GM23248 (cell line): ENCODE results near the gene DISP2. TPM values are rescaled to one million over a fixed set of nuclear protein-coding genes. Genes with fewer than 3 reads are reported as not detected.

ENCODE experiments used
- DNase-seq: peaks from one replicate; pipeline ENCODE4 v3.0.0-alpha.2; 2015
- H2AFZ ChIP-seq: fragments of 200-600 bp; sonication (generic); 2 replicates; pipeline ENCODE4 v1.6.1; 2016; ENCODE audit warnings: antibody characterized with exemption
- H3F3A ChIP-seq: fragments of 200-600 bp; sonication (generic); 2 replicates; pipeline ENCODE4 v1.6.1; 2016; ENCODE audit warnings: mild to moderate bottlenecking, antibody characterized with exemption, mixed run types; ENCODE audit not compliant: insufficient read depth
- H3K27ac ChIP-seq: fragments of 200-600 bp; sonication (generic); 2 replicates; pipeline ENCODE4 v1.5.1; 2016; ENCODE audit warnings: mild to moderate bottlenecking
- H3K27me3 ChIP-seq: fragments of 200-600 bp; sonication (generic); replicated peaks from 2 replicates; pipeline ENCODE4 v1.6.1; 2016; ENCODE audit warnings: mild to moderate bottlenecking; ENCODE audit not compliant: insufficient read depth
- H3K36me3 ChIP-seq: fragments of 200-600 bp; sonication (generic); 2 replicates; pipeline ENCODE4 v1.6.1; 2016; ENCODE audit warnings: low read depth, mild to moderate bottlenecking
- H3K4me1 ChIP-seq: fragments of 200-600 bp; sonication (generic); 2 replicates; pipeline ENCODE4 v1.6.1; 2016; ENCODE audit warnings: mild to moderate bottlenecking; ENCODE audit not compliant: insufficient read depth
- H3K4me2 ChIP-seq: fragments of 200-600 bp; sonication (generic); one replicate; pipeline ENCODE4 v1.6.1; 2016; ENCODE audit warnings: mild to moderate bottlenecking; ENCODE audit not compliant: unreplicated experiment
- H3K4me3 ChIP-seq: fragments of 200-600 bp; sonication (generic); 2 replicates; pipeline ENCODE4 v1.5.1; 2016; ENCODE audit warnings: mild to moderate bottlenecking
- H3K79me2 ChIP-seq: fragments of 200-600 bp; sonication (generic); 2 replicates; pipeline ENCODE4 v1.6.1; 2016; ENCODE audit warnings: mild to moderate bottlenecking; ENCODE audit not compliant: insufficient read depth
- H3K9ac ChIP-seq: fragments of 200-600 bp; sonication (generic); 2 replicates; pipeline ENCODE4 v1.6.1; 2016; ENCODE audit warnings: mild to moderate bottlenecking
- H3K9me2 ChIP-seq: fragments of 200-600 bp; sonication (generic); 2 replicates; pipeline ENCODE4 v1.6.1; 2016; ENCODE audit warnings: mixed run types, mild to moderate bottlenecking, moderate library complexity; ENCODE audit not compliant: insufficient read depth
- H3K9me3 ChIP-seq: fragments of 200-600 bp; sonication (generic); one replicate; pipeline ENCODE4 v1.6.1; 2017; ENCODE audit warnings: low read depth
- H4K20me1 ChIP-seq: fragments of 200-600 bp; sonication (generic); 2 replicates; pipeline ENCODE4 v1.6.0; 2016; ENCODE audit not compliant: insufficient read depth
- EZH2 ChIP-seq: fragments of 200-600 bp; sonication (generic); IDR thresholded peaks from 2 replicates; pipeline ENCODE4 v1.6.1; 2018; ENCODE audit warnings: antibody characterized with exemption, mild to moderate bottlenecking; ENCODE audit not compliant: insufficient read depth, poor library complexity, severe bottlenecking
- EZH2phosphoT487 ChIP-seq: fragments of 200-600 bp; sonication (generic); IDR thresholded peaks from 2 replicates; pipeline ENCODE4 v1.6.1; 2018; ENCODE audit warnings: antibody characterized with exemption, moderate library complexity, mild to moderate bottlenecking, low read depth; ENCODE audit not compliant: insufficient read depth
- WGBS, 2 experiments: methylation state at CpG; one replicate each; pipeline ENCODE4 v1.1.6; 2015 to 2017; ENCODE audit warnings: low lambda C conversion rate in 2 of 2, low coverage in 1 of 2; ENCODE audit errors: missing lambda C conversion rate in 2 of 2; 5-methylcytosine and 5-hydroxymethylcytosine counted together
- in situ Hi-C: fragments of 300-500 bp; cut with MboI; formaldehyde crosslinking; loops from 2 replicates; pipeline ENCODE4 v1.15.0; 2020
- polyA plus RNA-seq: library from polyadenylated mRNA; unstranded; fragments of >200 nt; fragmentation: Nextera tagmentation; extraction: Ambion mirVana; gene quantifications from 2 replicates; pipeline ENCODE4 v1.2.1, GENCODE V29; 2016
- total RNA-seq: library from RNA; depleted of rRNA; stranded (reverse); fragments of >200 nt; shearing (Covaris generic); gene quantifications from 2 replicates; pipeline ENCODE4 v1.2.3, GENCODE V29; 2014

DISP2 gene
- total and polyA plus RNA-seq, 2 experiments from 2014 or later = 0.11 to 0.51 TPM

DNA sequence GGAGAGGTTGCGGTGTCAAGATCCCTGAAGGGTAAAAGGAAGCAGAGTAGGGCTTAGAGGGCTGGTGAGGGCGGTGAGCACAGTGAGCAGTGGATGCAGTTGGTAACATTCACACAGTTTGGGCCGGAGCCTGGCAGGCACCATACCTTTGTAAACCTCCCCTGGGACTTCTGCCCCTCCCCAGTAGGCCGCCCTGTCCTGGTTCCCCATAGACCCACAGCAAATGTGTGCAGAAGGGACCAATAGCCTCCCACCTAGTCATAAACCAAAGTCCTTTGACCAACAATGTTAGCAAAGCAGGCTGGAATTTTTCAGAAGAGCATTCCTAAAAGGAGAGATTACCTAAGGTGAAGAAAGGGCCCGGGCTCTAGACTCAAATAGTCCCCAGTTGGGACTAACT, 8.9 kb upstream of the DISP2 start:
- no peaks in the 10 kb centered on the region for H3K36me3 ChIP-seq
- in situ Hi-C loops = no loop called here
- WGBS, 2 experiments = 83 to 88% methylated on average over 5 of the region's 5 CpGs
- H2AFZ ChIP-seq = no peak overlapping the region
- H3F3A ChIP-seq = no peaks in the 10 kb centered on the region
- no peaks in the 10 kb centered on the region for H3K9me2 ChIP-seq
- TF ChIP-seq EZH2phosphoT487 = no peak
- TF ChIP-seq EZH2 = no peak
- no peak overlapping the region for H3K4me2 ChIP-seq
- no peaks in the 10 kb centered on the region for H3K9me3 ChIP-seq
- no peak overlapping the region for H3K27ac ChIP-seq
- H3K27me3 ChIP-seq = no peaks in the 10 kb centered on the region
- no peaks in the 10 kb centered on the region for H3K4me1 ChIP-seq
- no peak overlapping the region for H3K4me3 ChIP-seq
- H4K20me1 ChIP-seq = no peaks in the 10 kb centered on the region
- H3K79me2 ChIP-seq = no peaks in the 10 kb centered on the region
- DNase-seq = no peak
- H3K9ac ChIP-seq = no peak overlapping the region

DNA sequence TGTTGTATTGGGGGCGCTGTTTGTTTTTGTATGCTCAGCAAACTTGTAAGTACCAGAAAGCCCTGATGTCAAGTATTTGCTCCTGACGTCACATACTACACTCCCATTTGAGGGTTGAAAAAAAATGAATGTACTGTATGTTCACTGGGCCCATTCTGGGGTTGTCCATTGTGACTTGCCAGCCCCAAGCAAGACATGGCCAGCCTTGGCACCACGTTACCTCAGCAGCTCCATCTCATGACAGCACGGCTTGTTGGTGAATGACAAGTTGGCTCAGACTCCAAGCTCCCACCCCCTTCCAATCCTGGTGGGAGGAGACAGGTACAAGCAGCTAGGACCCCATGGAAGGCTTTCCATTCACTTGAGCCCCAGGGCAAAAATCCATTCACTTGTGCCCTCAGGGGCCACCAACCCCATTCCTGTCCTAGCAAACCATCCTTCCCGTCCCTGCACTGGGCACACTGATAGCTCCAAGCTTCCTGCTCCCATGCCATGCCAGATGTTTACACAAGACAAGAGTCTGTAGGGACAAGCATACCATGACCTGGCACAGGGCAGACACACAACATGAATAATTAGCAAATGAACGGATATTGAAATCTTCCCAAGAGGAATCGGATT, 5.6 kb upstream of the DISP2 start:
- no peak for TF ChIP-seq EZH2
- TF ChIP-seq EZH2phosphoT487 = no peak
- Histone ChIP-seq H4K20me1 (no peaks in the 10 kb centered on the region), H3K4me2 (no peak overlapping the region), H3K9me2 (no peaks in the 10 kb centered on the region), H3K79me2 (no peaks in the 10 kb centered on the region), H3F3A (no peaks in the 10 kb centered on the region), H3K9me3 (no peaks in the 10 kb centered on the region), H3K27ac (no peak overlapping the region), H3K36me3 (no peaks in the 10 kb centered on the region), H3K9ac (no peak overlapping the region), H3K27me3 (no peaks in the 10 kb centered on the region), H3K4me1 (no peaks in the 10 kb centered on the region), H2AFZ (no peak overlapping the region), H3K4me3 (no peak overlapping the region)
- DNase-seq = no peak
- in situ Hi-C loops = no loop called here
- WGBS, 2 experiments = 59 to 62% methylated on average over 7 of the region's 7 CpGs

DNA sequence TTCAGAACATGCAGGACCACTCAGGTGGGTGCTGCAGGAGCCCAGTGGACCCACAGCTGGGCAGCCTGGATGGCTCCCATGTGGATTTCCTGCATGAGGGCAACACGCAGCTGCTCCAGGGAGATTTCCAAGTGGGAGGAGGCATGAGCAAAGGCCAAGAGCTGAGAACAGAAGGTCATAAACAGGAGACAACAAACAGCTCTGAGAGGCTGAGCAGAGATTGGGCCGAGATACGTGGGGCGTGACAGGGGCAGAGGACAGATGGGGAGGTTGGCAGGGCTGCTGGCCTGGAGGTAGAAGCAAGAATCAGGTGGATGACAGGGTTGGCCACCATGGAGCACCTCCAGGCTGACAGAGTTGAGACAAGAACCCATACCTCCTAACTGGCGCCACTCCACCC, 4.3 kb upstream of the DISP2 start:
- no peaks in the 10 kb centered on the region for H3K79me2 ChIP-seq
- no peaks in the 10 kb centered on the region for H3K4me1 ChIP-seq
- no peak overlapping the region for H3K27ac ChIP-seq
- no peaks in the 10 kb centered on the region for H3K9me2 ChIP-seq
- TF ChIP-seq EZH2phosphoT487 (no peak), EZH2 (no peak)
- no peaks in the 10 kb centered on the region for H4K20me1 ChIP-seq
- WGBS, 2 experiments = 70 to 74% methylated on average over 5 of the region's 5 CpGs
- H3K27me3 ChIP-seq = no peaks in the 10 kb centered on the region
- no peak overlapping the region for H2AFZ ChIP-seq
- no peaks in the 10 kb centered on the region for H3K36me3 ChIP-seq
- no peak overlapping the region for H3K4me3 ChIP-seq
- no peak for DNase-seq
- no peak overlapping the region for H3K9ac ChIP-seq
- no peaks in the 10 kb centered on the region for H3K9me3 ChIP-seq
- H3F3A ChIP-seq = no peaks in the 10 kb centered on the region
- in situ Hi-C loops = no loop called here
- no peak overlapping the region for H3K4me2 ChIP-seq

DNA sequence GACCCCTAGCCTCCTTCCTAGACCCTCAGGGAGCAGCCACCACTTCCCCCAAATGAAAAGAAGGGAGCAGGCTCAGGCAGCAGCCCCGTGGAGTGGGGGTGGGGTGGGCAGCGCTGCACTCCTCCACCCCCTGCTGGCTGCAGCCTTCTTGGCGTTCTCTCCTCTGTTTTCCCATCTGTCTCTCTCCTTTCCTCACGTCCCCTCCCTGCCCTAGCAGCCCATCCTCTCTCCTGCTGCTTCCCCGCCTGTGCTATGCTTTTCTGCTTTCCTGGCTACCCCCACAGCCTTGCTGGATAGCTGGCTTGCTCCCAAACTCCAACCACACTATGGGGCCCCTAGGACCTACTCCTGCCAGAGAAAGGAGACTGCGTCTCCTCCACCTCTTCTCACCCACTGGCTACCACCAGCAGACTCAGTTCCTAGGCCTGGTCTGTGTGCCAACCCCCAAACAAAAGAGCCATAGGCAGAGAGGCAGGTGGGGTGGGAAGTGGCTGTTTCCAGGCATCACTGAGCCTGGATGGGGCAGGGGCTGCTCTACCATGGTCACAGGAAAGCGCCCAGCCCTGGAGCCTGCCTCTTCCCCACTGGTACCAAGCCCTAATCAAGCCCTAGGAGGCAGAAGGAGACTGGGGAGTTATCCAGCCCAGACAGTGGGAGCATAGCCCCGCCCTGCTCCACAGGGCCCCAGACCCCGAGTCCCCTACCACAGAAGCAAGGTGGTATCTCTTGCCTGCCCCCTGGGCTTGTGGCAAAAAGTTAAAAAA, 3.4 kb upstream of the DISP2 start:
- Histone ChIP-seq H3K4me3 (no peak overlapping the region), H3K27ac (no peak overlapping the region), H3K4me2 (no peak overlapping the region), H3K9me2 (no peaks in the 10 kb centered on the region), H2AFZ (no peak overlapping the region), H3K27me3 (peaks cover 4% of the 10 kb centered on the region; the same call in 1 of the 2 replicates), H4K20me1 (no peaks in the 10 kb centered on the region), H3K9me3 (no peaks in the 10 kb centered on the region), H3K79me2 (no peaks in the 10 kb centered on the region), H3K4me1 (no peaks in the 10 kb centered on the region), H3K36me3 (no peaks in the 10 kb centered on the region), H3F3A (no peaks in the 10 kb centered on the region), H3K9ac (no peak overlapping the region)
- WGBS, 2 experiments = 30 to 45% methylated on average over 8 to 9 of the region's 9 CpGs
- TF ChIP-seq EZH2phosphoT487 (no peak), EZH2 (no peak)
- in situ Hi-C loops = no loop called here
- peak; percentile 54 for DNase-seq
